Measurements from ENCODE around the gene NR1D2.

The NR1D2 gene

GRCh38 chr3:23926246-23926645, 18.8 kb upstream of the NR1D2 start:
- H3K36me3 ChIP-seq (ENCODE audit: control insufficient read depth, low read length): peaks cover 3% of the 10 kb centered on the region
- no peak overlapping the region for H3K4me3 ChIP-seq (ENCODE audit: low read length)
- no peak for TF ChIP-seq EZH2phosphoT487 (IDR thresholded peaks at IDR 0.05; ENCODE audit: borderline replicate concordance, low read length)
- no peak for TF ChIP-seq CTCF (IDR thresholded peaks at IDR 0.05; ENCODE audit: low read depth, low read length, poor library complexity, severe bottlenecking)
- H3K4me1 ChIP-seq (ENCODE audit: control insufficient read depth, low read length): no peaks in the 10 kb centered on the region
- no peak overlapping the region for H3K4me2 ChIP-seq (ENCODE audit: low read length)
- H3K27ac ChIP-seq (ENCODE audit: low read depth, low read length): no peak overlapping the region
- H3K27me3 ChIP-seq (ENCODE audit: control insufficient read depth, low read length): no peaks in the 10 kb centered on the region
- no peaks in the 10 kb centered on the region for H3K79me2 ChIP-seq (ENCODE audit: control insufficient read depth, low read length)
- no peaks in the 10 kb centered on the region for H4K20me1 ChIP-seq (ENCODE audit: control insufficient read depth, insufficient read depth, low read depth, low read length)
- peaks cover 23% of the 10 kb centered on the region for H3F3A ChIP-seq (ENCODE audit: control insufficient read depth, insufficient read depth)
- H3K9me2 ChIP-seq (replicated peaks; ENCODE audit: control insufficient read depth, low read length): no peaks in the 10 kb centered on the region
- H3K9me3 ChIP-seq (ENCODE audit: control insufficient read depth, insufficient read depth, low read length): no peaks in the 10 kb centered on the region

GRCh38 chr3:23926736-23927135, 18.4 kb upstream of the NR1D2 start:
- no peak overlapping the region for H3K27ac ChIP-seq (ENCODE audit: low read depth, low read length)
- H3K9me3 ChIP-seq (ENCODE audit: control insufficient read depth, insufficient read depth, low read length): no peaks in the 10 kb centered on the region
- TF ChIP-seq CTCF (IDR thresholded peaks at IDR 0.05; ENCODE audit: low read depth, low read length, poor library complexity, severe bottlenecking): no peak
- no peak for TF ChIP-seq EZH2phosphoT487 (IDR thresholded peaks at IDR 0.05; ENCODE audit: borderline replicate concordance, low read length)
- H3K9me2 ChIP-seq (replicated peaks; ENCODE audit: control insufficient read depth, low read length): no peaks in the 10 kb centered on the region
- H4K20me1 ChIP-seq (ENCODE audit: control insufficient read depth, insufficient read depth, low read depth, low read length): no peaks in the 10 kb centered on the region
- no peaks in the 10 kb centered on the region; the same call in 1 of the 2 replicates for H3K36me3 ChIP-seq (ENCODE audit: control insufficient read depth, low read length)
- no peak overlapping the region for H3K4me2 ChIP-seq (ENCODE audit: low read length)
- no peak overlapping the region for H3K4me3 ChIP-seq (ENCODE audit: low read length)
- H3K27me3 ChIP-seq (ENCODE audit: control insufficient read depth, low read length): no peaks in the 10 kb centered on the region
- peaks cover 21% of the 10 kb centered on the region for H3F3A ChIP-seq (ENCODE audit: control insufficient read depth, insufficient read depth)
- no peaks in the 10 kb centered on the region for H3K4me1 ChIP-seq (ENCODE audit: control insufficient read depth, low read length)
- no peaks in the 10 kb centered on the region for H3K79me2 ChIP-seq (ENCODE audit: control insufficient read depth, low read length)

- Histone ChIP-seq H3K4me3 (ENCODE audit: low read length) (no peak overlapping the region), H3K4me1 (ENCODE audit: control insufficient read depth, low read length) (no peaks in the 10 kb centered on the region)
Measured at GRCh38 chr3:23928524-23928923, 16.6 kb upstream of the NR1D2 start.

More at GRCh38 chr3:23928524-23928923, 16.6 kb upstream of the NR1D2 start:
- Histone ChIP-seq H3K9me3 (ENCODE audit: control insufficient read depth, insufficient read depth, low read length) (no peaks in the 10 kb centered on the region), H4K20me1 (ENCODE audit: control insufficient read depth, insufficient read depth, low read depth, low read length) (no peaks in the 10 kb centered on the region), H3K9me2 (replicated peaks; ENCODE audit: control insufficient read depth, low read length) (no peaks in the 10 kb centered on the region), H3K27ac (ENCODE audit: low read depth, low read length) (no peak overlapping the region), H3F3A (ENCODE audit: control insufficient read depth, insufficient read depth) (peaks cover 10% of the 10 kb centered on the region), H3K36me3 (ENCODE audit: control insufficient read depth, low read length) (no peaks in the 10 kb centered on the region; the same call in 1 of the 2 replicates), H3K27me3 (ENCODE audit: control insufficient read depth, low read length) (no peaks in the 10 kb centered on the region), H3K4me2 (ENCODE audit: low read length) (no peak overlapping the region), H3K79me2 (ENCODE audit: control insufficient read depth, low read length) (no peaks in the 10 kb centered on the region)
- TF ChIP-seq EZH2phosphoT487 (IDR thresholded peaks at IDR 0.05; ENCODE audit: borderline replicate concordance, low read length) (no peak), CTCF (IDR thresholded peaks at IDR 0.05; ENCODE audit: low read depth, low read length, poor library complexity, severe bottlenecking) (no peak)

Measured in DOHH2 (cell line).